KMS-11 (cell line): ENCODE results near the gene RGS4.

ENCODE experiments used
- H2AFZ ChIP-seq: fragments of 200-600 bp; sonication (generic); 2 replicates; pipeline ENCODE4 v1.6.1; 2016; ENCODE audit warnings: antibody characterized with exemption, mixed run types, low read depth
- H3K27ac ChIP-seq: fragments of 200-600 bp; sonication (generic); 2 replicates; pipeline ENCODE4 v1.6.1; 2016; ENCODE audit warnings: mild to moderate bottlenecking, mixed run types
- H3K27me3 ChIP-seq: fragments of 200-600 bp; sonication (generic); 2 replicates; pipeline ENCODE4 v1.6.1; 2017; ENCODE audit warnings: mild to moderate bottlenecking, low read depth, mixed run types, moderate library complexity; ENCODE audit not compliant: insufficient read depth
- H3K36me3 ChIP-seq: fragments of 200-600 bp; sonication (generic); 2 replicates; pipeline ENCODE4 v1.6.1; 2017; ENCODE audit warnings: mild to moderate bottlenecking, mixed run types; ENCODE audit not compliant: insufficient read depth
- H3K4me1 ChIP-seq: fragments of 200-600 bp; sonication (generic); 2 replicates; pipeline ENCODE4 v1.6.1; 2016; ENCODE audit warnings: mild to moderate bottlenecking, low read depth, mixed run types; ENCODE audit not compliant: poor library complexity, severe bottlenecking
- H3K4me2 ChIP-seq: fragments of 200-600 bp; sonication (generic); 2 replicates; pipeline ENCODE4 v1.7.0; 2016; ENCODE audit warnings: mild to moderate bottlenecking, mixed run types
- H3K4me3 ChIP-seq: fragments of 200-600 bp; sonication (generic); IDR thresholded peaks from 2 replicates; pipeline ENCODE4 v1.6.1; 2017; ENCODE audit warnings: low read depth, low read length, mixed read lengths; ENCODE audit not compliant: insufficient read depth
- H3K79me2 ChIP-seq: fragments of 200-600 bp; sonication (generic); 2 replicates; pipeline ENCODE4 v1.6.1; 2016; ENCODE audit warnings: low read depth, mixed run types; ENCODE audit not compliant: insufficient read depth
- H3K9ac ChIP-seq: fragments of 200-600 bp; sonication (generic); 2 replicates; pipeline ENCODE4 v1.6.1; 2016; ENCODE audit warnings: mild to moderate bottlenecking, mixed run types
- H4K20me1 ChIP-seq: fragments of 200-600 bp; sonication (generic); 2 replicates; pipeline ENCODE4 v1.6.1; 2016; ENCODE audit warnings: mild to moderate bottlenecking, mixed run types; ENCODE audit not compliant: insufficient read depth
- TF ChIP-seq, protein P1 (sequence below): fragments of 200-600 bp; sonication (generic); conservative IDR thresholded peaks from 2 replicates; pipeline ENCODE4 v1.6.1; 2017; ENCODE audit warnings: low read depth, mild to moderate bottlenecking, antibody characterized with exemption, low read length, moderate library complexity, mixed read lengths

The RGS4 gene

DNA sequence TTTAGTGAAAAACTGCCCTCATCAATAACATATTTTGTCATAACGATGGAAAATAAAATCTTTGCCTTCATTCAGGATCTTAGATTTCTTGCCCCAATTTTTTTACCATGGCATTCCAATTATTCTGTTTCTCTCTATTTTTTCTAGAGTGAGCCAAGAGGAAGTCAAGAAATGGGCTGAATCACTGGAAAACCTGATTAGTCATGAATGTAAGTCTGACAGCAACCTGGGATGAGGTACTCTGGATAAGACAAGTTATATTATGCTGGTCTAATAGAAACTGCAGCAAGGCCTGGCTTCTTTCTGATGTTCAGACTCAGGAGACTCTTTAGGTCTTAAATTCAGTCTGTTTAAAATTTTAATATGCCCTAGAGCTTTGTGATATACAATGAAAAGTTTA lies 3.5 kb downstream of the RGS4 start:
- TF ChIP-seq, protein P1, sequence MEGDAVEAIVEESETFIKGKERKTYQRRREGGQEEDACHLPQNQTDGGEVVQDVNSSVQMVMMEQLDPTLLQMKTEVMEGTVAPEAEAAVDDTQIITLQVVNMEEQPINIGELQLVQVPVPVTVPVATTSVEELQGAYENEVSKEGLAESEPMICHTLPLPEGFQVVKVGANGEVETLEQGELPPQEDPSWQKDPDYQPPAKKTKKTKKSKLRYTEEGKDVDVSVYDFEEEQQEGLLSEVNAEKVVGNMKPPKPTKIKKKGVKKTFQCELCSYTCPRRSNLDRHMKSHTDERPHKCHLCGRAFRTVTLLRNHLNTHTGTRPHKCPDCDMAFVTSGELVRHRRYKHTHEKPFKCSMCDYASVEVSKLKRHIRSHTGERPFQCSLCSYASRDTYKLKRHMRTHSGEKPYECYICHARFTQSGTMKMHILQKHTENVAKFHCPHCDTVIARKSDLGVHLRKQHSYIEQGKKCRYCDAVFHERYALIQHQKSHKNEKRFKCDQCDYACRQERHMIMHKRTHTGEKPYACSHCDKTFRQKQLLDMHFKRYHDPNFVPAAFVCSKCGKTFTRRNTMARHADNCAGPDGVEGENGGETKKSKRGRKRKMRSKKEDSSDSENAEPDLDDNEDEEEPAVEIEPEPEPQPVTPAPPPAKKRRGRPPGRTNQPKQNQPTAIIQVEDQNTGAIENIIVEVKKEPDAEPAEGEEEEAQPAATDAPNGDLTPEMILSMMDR = no peak
- Histone ChIP-seq H3K36me3 (no peaks in the 10 kb centered on the region), H3K27ac (no peak overlapping the region), H4K20me1 (no peaks in the 10 kb centered on the region), H3K4me1 (no peaks in the 10 kb centered on the region), H3K4me3 (no peak overlapping the region), H3K9ac (no peak overlapping the region), H3K27me3 (no peaks in the 10 kb centered on the region), H3K4me2 (no peak overlapping the region), H2AFZ (no peak overlapping the region), H3K79me2 (no peaks in the 10 kb centered on the region)

DNA sequence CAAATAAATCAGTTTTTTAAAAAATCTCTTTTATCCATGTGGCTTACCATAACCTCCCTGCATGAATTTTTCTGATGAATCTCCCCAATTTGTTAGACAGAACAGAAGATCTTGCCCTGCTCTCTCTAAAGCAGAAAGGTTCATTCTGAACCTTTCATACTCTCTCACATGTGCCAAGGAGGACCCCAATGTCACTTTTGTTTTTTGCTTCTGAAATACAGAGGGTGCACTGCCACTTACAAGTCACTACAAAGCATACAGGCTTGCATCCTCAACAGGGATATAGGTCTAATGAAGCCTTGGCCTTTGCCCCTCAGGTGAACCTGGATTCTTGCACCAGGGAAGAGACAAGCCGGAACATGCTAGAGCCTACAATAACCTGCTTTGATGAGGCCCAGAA lies 4.8 kb downstream of the RGS4 start:
- Histone ChIP-seq H3K9ac (no peak overlapping the region), H3K27me3 (no peaks in the 10 kb centered on the region), H3K4me3 (no peak overlapping the region), H3K27ac (no peak overlapping the region), H3K4me1 (no peaks in the 10 kb centered on the region), H3K4me2 (no peak overlapping the region), H4K20me1 (no peaks in the 10 kb centered on the region), H3K36me3 (no peaks in the 10 kb centered on the region), H2AFZ (no peak overlapping the region), H3K79me2 (no peaks in the 10 kb centered on the region)
- TF ChIP-seq, protein P1 = no peak

DNA sequence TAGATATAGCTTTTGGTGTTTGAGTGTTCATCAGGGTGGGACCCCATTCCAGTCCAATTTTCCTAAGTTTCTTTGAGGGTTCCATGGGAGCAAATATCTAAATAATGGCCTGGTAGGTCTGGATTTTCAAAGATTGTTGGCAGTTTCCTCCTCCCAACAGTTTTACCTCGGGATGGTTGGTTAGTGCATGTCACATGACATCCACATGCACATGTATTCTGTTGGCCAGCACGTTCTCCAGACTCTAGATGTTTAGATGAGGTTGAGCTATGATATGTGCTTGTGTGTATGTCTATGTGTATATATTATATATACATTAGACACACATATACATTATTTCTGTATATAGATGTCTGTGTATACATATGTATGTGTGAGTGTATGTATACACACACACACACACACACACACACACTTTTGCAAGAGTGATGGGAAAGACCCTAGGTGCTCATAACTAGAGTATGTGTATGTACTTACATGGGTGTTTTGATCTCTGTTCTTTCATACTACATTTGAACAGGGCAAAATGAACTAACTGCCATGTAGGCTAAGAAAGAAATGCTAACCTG lies 5.6 kb downstream of the RGS4 start:
- TF ChIP-seq, protein P1 = no peak
- Histone ChIP-seq H4K20me1 (no peaks in the 10 kb centered on the region), H3K79me2 (no peaks in the 10 kb centered on the region), H3K9ac (no peak overlapping the region), H3K27me3 (no peaks in the 10 kb centered on the region), H3K4me3 (no peak overlapping the region), H3K4me1 (no peaks in the 10 kb centered on the region), H3K4me2 (no peak overlapping the region), H3K27ac (no peak overlapping the region), H3K36me3 (no peaks in the 10 kb centered on the region), H2AFZ (no peak overlapping the region)

DNA sequence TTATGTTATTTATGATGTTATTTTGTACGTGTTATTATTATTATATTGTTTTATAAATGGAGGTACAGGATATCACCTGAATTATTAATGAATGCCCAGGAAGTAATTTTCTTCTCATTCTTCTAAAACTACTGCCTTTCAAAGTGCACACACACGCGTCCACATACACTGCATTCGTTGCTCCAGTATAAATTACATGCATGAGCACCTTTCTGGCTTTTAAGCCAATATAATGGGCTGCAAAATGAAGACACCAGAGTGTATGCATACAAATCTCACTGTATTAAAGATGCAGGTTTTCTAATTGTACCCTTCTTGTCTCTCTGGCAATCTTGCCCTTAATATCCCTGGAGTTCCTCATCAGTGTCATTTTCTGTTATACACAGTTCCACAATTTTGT lies 6.9 kb downstream of the RGS4 start:
- TF ChIP-seq, protein P1 = no peak

More for the DNA sequence above, 6.9 kb downstream of the RGS4 start:
- Histone ChIP-seq H4K20me1 (no peaks in the 10 kb centered on the region), H3K4me3 (no peak overlapping the region), H3K27ac (no peak overlapping the region), H2AFZ (no peak overlapping the region), H3K36me3 (no peaks in the 10 kb centered on the region), H3K27me3 (no peaks in the 10 kb centered on the region), H3K79me2 (no peaks in the 10 kb centered on the region), H3K4me2 (no peak overlapping the region), H3K9ac (no peak overlapping the region), H3K4me1 (no peaks in the 10 kb centered on the region)
